Fibroblast of lung (primary cell): Measurements from ENCODE around the gene ATP1B3. TPM values are rescaled to one million over a fixed set of nuclear protein-coding genes. Genes with fewer than 3 reads are reported as not detected.

Experiments
- DNase-seq, 2 donors: peaks; one replicate each; pipeline versions ENCODE4 v3.0.0 to v3.0.0-alpha.2; 2010; ENCODE audit warnings: low read depth in 2 of 2
- H2AFZ ChIP-seq: 2 replicates; pipeline ENCODE4 v1.5.1; 2012; ENCODE audit warnings: low read length, control low read depth, inconsistent platforms
- H3K27ac ChIP-seq: 2 replicates; pipeline ENCODE4 v1.5.1; 2011; ENCODE audit warnings: low read length, control low read depth; ENCODE audit not compliant: insufficient read depth
- H3K27me3 ChIP-seq: 2 replicates; pipeline ENCODE4 v1.5.1; 2011; ENCODE audit warnings: mild to moderate bottlenecking, low read length; ENCODE audit not compliant: control insufficient read depth, insufficient read depth
- H3K36me3 ChIP-seq: 2 replicates; pipeline ENCODE4 v1.5.1; 2011; ENCODE audit warnings: low read length; ENCODE audit not compliant: control insufficient read depth, insufficient read depth
- H3K4me1 ChIP-seq: 2 replicates; pipeline ENCODE4 v1.5.1; 2011; ENCODE audit warnings: low read length; ENCODE audit not compliant: control insufficient read depth, insufficient read depth; ENCODE audit errors: extremely low read depth
- H3K4me2 ChIP-seq: 2 replicates; pipeline ENCODE4 v1.5.1; 2011; ENCODE audit warnings: low read length, control low read depth; ENCODE audit not compliant: insufficient read depth; ENCODE audit errors: extremely low read depth
- H3K4me3 ChIP-seq, 4 experiments: fragments of 200-600 bp in 1 of 4; sonication (generic) in 1 of 4; replicated peaks in 1 of 4; 2 replicates each; pipeline ENCODE4 v1.5.1; 2011 to 2016; ENCODE audit warnings: low read length in 4 of 4, low read depth in 3 of 4, mild to moderate bottlenecking in 3 of 4, control low read depth in 2 of 4, inconsistent platforms in 1 of 4, mixed read lengths in 1 of 4; ENCODE audit not compliant: insufficient read depth in 1 of 4; ENCODE audit errors: control extremely low read depth in 1 of 4
- H3K79me2 ChIP-seq: 2 replicates; pipeline ENCODE4 v1.5.1; 2012; ENCODE audit warnings: mild to moderate bottlenecking, low read length, inconsistent platforms; ENCODE audit not compliant: control insufficient read depth, insufficient read depth
- H3K9ac ChIP-seq: 2 replicates; pipeline ENCODE4 v1.5.1; 2011; ENCODE audit warnings: mild to moderate bottlenecking, low read length, control low read depth; ENCODE audit not compliant: insufficient read depth
- H3K9me3 ChIP-seq: 2 replicates; pipeline ENCODE4 v1.5.1; 2012; ENCODE audit warnings: low read depth, low read length; ENCODE audit not compliant: control insufficient read depth, insufficient read depth
- H4K20me1 ChIP-seq: 2 replicates; pipeline ENCODE4 v1.5.1; 2011; ENCODE audit warnings: low read length; ENCODE audit not compliant: control insufficient read depth, insufficient read depth; ENCODE audit errors: extremely low read depth
- EZH2 ChIP-seq: IDR thresholded peaks from 2 replicates; pipeline ENCODE4 v1.5.1; 2012; ENCODE audit warnings: low read length, control low read depth, mild to moderate bottlenecking; ENCODE audit errors: missing control alignments
- polyA plus RNA-seq, 2 donors: library from polyadenylated mRNA; depleted of rRNA in 1 of 2; stranded (reverse) in 1 of 2; unstranded in 1 of 2; fragments of >200 nt; gene quantifications; 2 replicates each; pipeline ENCODE4 v1.2.1, GENCODE V29; 2011 to 2012; ENCODE audit warnings: missing spikeins in 1 of 2
- total RNA-seq: library from RNA; depleted of rRNA; stranded (reverse); fragments of >200 nt; gene quantifications from 2 replicates; pipeline ENCODE4 v1.2.1, GENCODE V29; 2014
- TF ChIP-seq, protein P1 (sequence below), 2 donors: IDR thresholded peaks in 1 of 2; conservative IDR thresholded peaks in 1 of 2; 1 replicate in 1 of 2; 2 replicates in 1 of 2; pipeline ENCODE4 v1.5.1; 2011 to 2012; ENCODE audit warnings: low read length in 2 of 2, control low read depth in 1 of 2, inconsistent platforms in 1 of 2, low read depth in 1 of 2, mild to moderate bottlenecking in 1 of 2

Gene ATP1B3
- total and polyA plus RNA-seq, 2 donors (not counting 1 experiment from before 2014, with no cell fraction given), result 55.8 to 243 TPM

DNA sequence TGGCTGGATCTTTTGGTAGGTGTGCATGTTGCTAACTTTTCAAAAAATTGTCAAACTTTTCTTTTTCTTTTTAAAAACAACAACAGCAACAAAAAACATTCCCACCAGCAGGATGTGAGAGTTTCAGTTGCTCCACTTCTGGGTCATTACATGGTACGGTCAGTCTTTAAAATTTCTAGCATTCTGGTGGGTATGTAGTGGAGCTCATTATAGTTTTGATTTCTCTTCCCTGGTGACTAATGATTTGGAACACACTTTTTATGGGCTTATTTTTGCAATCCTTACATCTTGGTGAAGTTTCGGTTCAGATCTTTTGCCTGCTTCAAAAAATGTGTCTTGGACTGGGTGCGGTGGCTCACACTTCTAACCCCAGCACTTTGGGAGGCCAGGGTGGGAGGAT lies 19.3 kb downstream of the ATP1B3 start:
- H4K20me1 ChIP-seq, result no peaks in the 10 kb centered on the region
- H2AFZ ChIP-seq, result no peak overlapping the region
- no peak for DNase-seq
- no peak overlapping the region for H3K9ac ChIP-seq
- H3K4me1 ChIP-seq, result peaks cover 4% of the 10 kb centered on the region
- no peaks in the 10 kb centered on the region for H3K9me3 ChIP-seq
- H3K27ac ChIP-seq, result no peak overlapping the region
- H3K4me2 ChIP-seq, result no peak overlapping the region
- TF ChIP-seq, protein P1, sequence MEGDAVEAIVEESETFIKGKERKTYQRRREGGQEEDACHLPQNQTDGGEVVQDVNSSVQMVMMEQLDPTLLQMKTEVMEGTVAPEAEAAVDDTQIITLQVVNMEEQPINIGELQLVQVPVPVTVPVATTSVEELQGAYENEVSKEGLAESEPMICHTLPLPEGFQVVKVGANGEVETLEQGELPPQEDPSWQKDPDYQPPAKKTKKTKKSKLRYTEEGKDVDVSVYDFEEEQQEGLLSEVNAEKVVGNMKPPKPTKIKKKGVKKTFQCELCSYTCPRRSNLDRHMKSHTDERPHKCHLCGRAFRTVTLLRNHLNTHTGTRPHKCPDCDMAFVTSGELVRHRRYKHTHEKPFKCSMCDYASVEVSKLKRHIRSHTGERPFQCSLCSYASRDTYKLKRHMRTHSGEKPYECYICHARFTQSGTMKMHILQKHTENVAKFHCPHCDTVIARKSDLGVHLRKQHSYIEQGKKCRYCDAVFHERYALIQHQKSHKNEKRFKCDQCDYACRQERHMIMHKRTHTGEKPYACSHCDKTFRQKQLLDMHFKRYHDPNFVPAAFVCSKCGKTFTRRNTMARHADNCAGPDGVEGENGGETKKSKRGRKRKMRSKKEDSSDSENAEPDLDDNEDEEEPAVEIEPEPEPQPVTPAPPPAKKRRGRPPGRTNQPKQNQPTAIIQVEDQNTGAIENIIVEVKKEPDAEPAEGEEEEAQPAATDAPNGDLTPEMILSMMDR (conservative IDR thresholded peaks at IDR 0.05 in 1 of 2, IDR thresholded peaks at IDR 0.05 in 1 of 2; ENCODE audit: low read depth in 1 of 2, low read length in 2 of 2), result no peak
- TF ChIP-seq EZH2, result no peak
- no peaks in the 10 kb centered on the region for H3K27me3 ChIP-seq
- peaks cover 61% of the 10 kb centered on the region for H3K79me2 ChIP-seq
- no peaks in the 10 kb centered on the region for H3K36me3 ChIP-seq
- H3K4me3 ChIP-seq, result no peak overlapping the region

DNA sequence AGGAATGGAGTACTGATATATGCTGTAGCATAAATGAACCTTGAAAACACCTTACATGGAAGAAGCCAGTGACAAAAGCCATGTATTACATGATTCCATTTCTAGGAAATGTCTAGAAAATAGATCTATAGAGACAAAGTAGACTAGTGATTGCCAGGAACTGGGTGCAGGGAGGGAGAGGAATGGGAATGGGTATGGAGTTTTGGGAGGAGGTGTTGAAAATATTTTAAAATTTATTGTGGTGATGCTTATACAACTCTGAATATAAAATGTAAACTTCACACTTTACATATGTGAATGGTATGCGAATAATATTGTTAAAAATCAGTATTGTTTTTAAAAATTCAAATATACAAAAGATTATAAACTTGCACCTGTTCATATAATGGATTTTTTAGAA lies 22.5 kb downstream of the ATP1B3 start:
- no peak overlapping the region for H3K27ac ChIP-seq
- H3K4me3 ChIP-seq, result no peak overlapping the region
- no peak overlapping the region for H2AFZ ChIP-seq
- H3K27me3 ChIP-seq, result no peaks in the 10 kb centered on the region
- no peak overlapping the region for H3K4me2 ChIP-seq
- no peak for DNase-seq
- peaks cover 42% of the 10 kb centered on the region for H3K79me2 ChIP-seq
- H4K20me1 ChIP-seq, result no peaks in the 10 kb centered on the region
- no peaks in the 10 kb centered on the region for H3K9me3 ChIP-seq
- TF ChIP-seq, protein P1 (conservative IDR thresholded peaks at IDR 0.05 in 1 of 2, IDR thresholded peaks at IDR 0.05 in 1 of 2; ENCODE audit: low read depth in 1 of 2, low read length in 2 of 2), result no peak
- TF ChIP-seq EZH2, result no peak
- no peaks in the 10 kb centered on the region for H3K36me3 ChIP-seq
- no peak overlapping the region for H3K9ac ChIP-seq
- peaks cover 4% of the 10 kb centered on the region for H3K4me1 ChIP-seq

DNA sequence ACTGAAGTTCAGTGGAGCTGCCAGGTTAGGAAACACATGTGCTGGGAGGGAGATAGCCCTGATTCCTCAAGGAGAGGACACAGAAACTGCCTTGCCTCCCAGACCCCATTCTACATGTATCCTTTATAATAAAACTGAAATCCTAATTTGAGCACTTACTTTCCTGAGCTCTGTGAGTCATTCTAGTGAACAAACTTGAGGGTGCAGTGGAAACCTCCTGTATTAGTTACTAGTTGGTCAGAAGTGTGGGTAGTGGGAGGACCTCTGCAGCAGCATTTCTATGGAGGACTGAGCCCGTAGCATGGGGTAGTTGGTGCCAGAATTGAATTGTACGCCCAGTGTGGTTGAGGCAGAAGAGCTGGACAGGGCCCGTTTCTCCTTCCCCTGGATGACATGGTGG lies 23.9 kb downstream of the ATP1B3 start:
- Histone ChIP-seq H3K9ac (no peak overlapping the region), H2AFZ (no peak overlapping the region), H3K36me3 (no peaks in the 10 kb centered on the region), H3K27me3 (no peaks in the 10 kb centered on the region), H3K27ac (no peak overlapping the region), H3K4me3 (no peak overlapping the region), H4K20me1 (no peaks in the 10 kb centered on the region), H3K4me2 (no peak overlapping the region), H3K4me1 (no peaks in the 10 kb centered on the region), H3K79me2 (peaks cover 40% of the 10 kb centered on the region), H3K9me3 (no peaks in the 10 kb centered on the region)
- DNase-seq, result no peak
- TF ChIP-seq, protein P1 (conservative IDR thresholded peaks at IDR 0.05 in 1 of 2, IDR thresholded peaks at IDR 0.05 in 1 of 2; ENCODE audit: low read depth in 1 of 2, low read length in 2 of 2), result no peak
- TF ChIP-seq EZH2, result no peak
